ENCODE data around the gene JADE1.

GRCh38 chr4:128802680-128803628 lies 6.5 kb upstream of the JADE1 start:
- TF ChIP-seq CTCF (conservative IDR thresholded peaks at IDR 0.05; ENCODE audit: low read depth, low read length) (no peak), EZH2 (IDR thresholded peaks at IDR 0.05; ENCODE audit: borderline replicate concordance, low read depth, low read length, poor library complexity, severe bottlenecking) (no peak)

Data from A673 (cell line).